HG02885 (cell line): ENCODE measurements around the gene ZDHHC16.
"Not testable (repeated sequence)": the region's sequence is repeated elsewhere in the genome, so short reads cannot be mapped to it uniquely, and the experiment has no call there.

Experiments
- ATAC-seq: cut with Tn5 transposase; IDR thresholded peaks from one replicate; pipeline ENCODE4 v1.9.1; 2021; ENCODE audit warnings: mild to moderate bottlenecking; ENCODE audit not compliant: unreplicated experiment, poor library complexity

Gene ZDHHC16

GRCh38 chr10:97434055-97434454 lies 11.9 kb upstream of the ZDHHC16 start:
- ATAC-seq: no peak

- ATAC-seq: no peak
Measured at GRCh38 chr10:97434557-97434956, 11.4 kb upstream of the ZDHHC16 start.

- ATAC-seq: no peak
Measured at GRCh38 chr10:97435211-97435610, 10.8 kb upstream of the ZDHHC16 start.

- no peak for ATAC-seq
Measured at GRCh38 chr10:97442277-97442676, 3.7 kb upstream of the ZDHHC16 start.

- ATAC-seq: no peak
Measured at GRCh38 chr10:97444212-97444611, 1.8 kb upstream of the ZDHHC16 start.

- ATAC-seq: no peak
Measured at GRCh38 chr10:97445357-97445721, 636 bp upstream of the ZDHHC16 start.

GRCh38 chr10:97450828-97451227 lies 4.9 kb downstream of the ZDHHC16 start:
- no peak for ATAC-seq

- no peak for ATAC-seq
Measured at GRCh38 chr10:97451605-97452004, 5.6 kb downstream of the ZDHHC16 start.

- no peak for ATAC-seq
Measured at GRCh38 chr10:97452352-97452751, 6.4 kb downstream of the ZDHHC16 start.

- ATAC-seq: no peak
Measured at GRCh38 chr10:97454330-97455036, 8.5 kb downstream of the ZDHHC16 start.

- ATAC-seq: no peak
Measured at GRCh38 chr10:97456034-97456685, 10.2 kb downstream of the ZDHHC16 start.

- ATAC-seq: no peak
Measured at GRCh38 chr10:97456686-97457065, 10.7 kb downstream of the ZDHHC16 start.

- ATAC-seq: no peak
Measured at GRCh38 chr10:97459111-97459510, 13.1 kb downstream of the ZDHHC16 start.

GRCh38 chr10:97459933-97460332 lies 14.0 kb downstream of the ZDHHC16 start:
- no peak for ATAC-seq

- no peak for ATAC-seq
Measured at GRCh38 chr10:97462309-97462708, 16.3 kb downstream of the ZDHHC16 start.

- no peak for ATAC-seq
Measured at GRCh38 chr10:97463363-97464132, 17.6 kb downstream of the ZDHHC16 start.

GRCh38 chr10:97464226-97464625 lies 18.3 kb downstream of the ZDHHC16 start:
- ATAC-seq: no peak

GRCh38 chr10:97465982-97466381 lies 20.0 kb downstream of the ZDHHC16 start:
- ATAC-seq: no peak

- ATAC-seq: no peak
Measured at GRCh38 chr10:97466755-97467154, 20.8 kb downstream of the ZDHHC16 start.

- peak; percentile 54 for ATAC-seq
Measured at GRCh38 chr10:97468162-97468561, 22.2 kb downstream of the ZDHHC16 start.

- ATAC-seq: not testable (repeated sequence)
Measured at GRCh38 chr10:97468781-97469180, 22.8 kb downstream of the ZDHHC16 start.
